Measurements from ENCODE around the gene LDLRAP1. TPM values are rescaled to one million over a fixed set of nuclear protein-coding genes. Genes with fewer than 3 reads are reported as not detected.

LDLRAP1 gene
- total and polyA plus RNA-seq, 9 of the 15 experiments (the other 6 are each of a cell fraction or from before 2014, with no cell fraction given) = 0.56 to 29.6 (median 16.2) TPM

- Histone ChIP-seq H3K9me3 (replicated peaks; ENCODE audit: control insufficient read depth, insufficient read depth, low read depth, low read length) (no peaks in the 10 kb centered on the region), H4K20me1 (replicated peaks; ENCODE audit: control insufficient read depth, insufficient read depth, low read length) (no peaks in the 10 kb centered on the region; the same call in 1 of the 2 replicates), H3K9me1 (ENCODE audit: control insufficient read depth, insufficient read depth, low read length) (no peaks in the 10 kb centered on the region), H3K4me3 (no peak overlapping the region), H3K79me2 (ENCODE audit: control insufficient read depth, insufficient read depth, low read length) (no peaks in the 10 kb centered on the region), H2AFZ (ENCODE audit: low read depth, low read length) (peak overlapping the region; percentile 41; the same call in 1 of the 2 replicates), H3K9ac (ENCODE audit: insufficient read depth in 1 of 2, low read depth in 2 of 2, low read length in 2 of 2) (peak overlapping the region in 1 of 2 experiments; percentile 23; a peak in 1 of 4 replicates), H3K4me1 (replicated peaks in 1 of 2; ENCODE audit: control insufficient read depth in 2 of 2, insufficient read depth in 2 of 2, low read length in 2 of 2) (peaks cover 13 to 26% of the 10 kb centered on the region in 2 experiments; a peak in 3 of 5 replicates), H3K27me3 (ENCODE audit: control insufficient read depth in 2 of 2, insufficient read depth in 2 of 2, low read length in 2 of 2) (0 out of 5 replicates have a peak, but pooled peaks cover 0 to 4% of the 10 kb centered on the region in 2 experiments), H3K4me2 (ENCODE audit: insufficient read depth, low read length) (no peak overlapping the region), H3K36me3 (ENCODE audit: control insufficient read depth, insufficient read depth, low read length) (no peaks in the 10 kb centered on the region), H3K27ac (ENCODE audit: extremely low read depth, low read depth, low read length) (no peak overlapping the region)
- BruUV-seq (replicated peaks) = no TSS peak
- no peak for TF ChIP-seq NR2C2 (CRISPR knock-in tag; IDR thresholded peaks at IDR 0.05)
- no peak for TF ChIP-seq NR2C2 (tag; IDR thresholded peaks at IDR 0.05)
- peak; percentile 87 for TF ChIP-seq PRDM10 (IDR thresholded peaks at IDR 0.05; ENCODE audit: partially characterized antibody)
- DNase-seq (ENCODE audit: extremely low read depth in 1 of 4, low spot score in 3 of 4) (no peak), ATAC-seq (no peak), FAIRE-seq (no peak)
- intact Hi-C loops (cut with micrococcal nuclease) (no loop called here), in situ Hi-C loops (cut with MboI) (no loop called here)
- CTCF ChIA-PET (ENCODE audit: low intra/inter-chr PET ratio) = no interaction called here
- POLR2A ChIA-PET = interaction anchor here (0.6 to 1.5 kb wide), 8 partner anchors 9 to 297 kb away, joined by 3 to 9 read pairs (median 4); no protein-coding TSS in a partner anchor
- 36% methylated on average over 7 of the region's 7 CpGs for WGBS (ENCODE audit: insufficient coverage, low coverage, missing lambda C conversion rate)
Measured at GRCh38 chr1:25537153-25537831, 6.1 kb upstream of the LDLRAP1 start.

Measured in K562 (cell line).